SK-N-MC (cell line): Measurements from ENCODE around the gene ESPN.

Source experiments
- EZH2 ChIP-seq: fragments of 200-600 bp; sonication (generic); IDR thresholded peaks from one replicate; pipeline ENCODE4 v1.6.1; 2017; ENCODE audit warnings: antibody characterized with exemption
- FOXP2 ChIP-seq: optimal IDR thresholded peaks from 2 replicates; pipeline ENCODE3; 2011; ENCODE audit warnings: mild to moderate bottlenecking, moderate library complexity; ENCODE audit not compliant: insufficient read depth; ENCODE audit errors: extremely low read length, control extremely low read depth
- POLR2AphosphoS5 ChIP-seq: IDR thresholded peaks from 2 replicates; pipeline ENCODE4 v1.6.1; 2012; ENCODE audit warnings: mild to moderate bottlenecking, low read depth, low read length, borderline replicate concordance

GRCh38 chr1:6465461-6466005, 41.0 kb downstream of the ESPN start:
- TF ChIP-seq POLR2AphosphoS5 (no peak), EZH2 (no peak), FOXP2 (no peak)
